ENCODE measurements around the gene ETNK1.

DNA sequence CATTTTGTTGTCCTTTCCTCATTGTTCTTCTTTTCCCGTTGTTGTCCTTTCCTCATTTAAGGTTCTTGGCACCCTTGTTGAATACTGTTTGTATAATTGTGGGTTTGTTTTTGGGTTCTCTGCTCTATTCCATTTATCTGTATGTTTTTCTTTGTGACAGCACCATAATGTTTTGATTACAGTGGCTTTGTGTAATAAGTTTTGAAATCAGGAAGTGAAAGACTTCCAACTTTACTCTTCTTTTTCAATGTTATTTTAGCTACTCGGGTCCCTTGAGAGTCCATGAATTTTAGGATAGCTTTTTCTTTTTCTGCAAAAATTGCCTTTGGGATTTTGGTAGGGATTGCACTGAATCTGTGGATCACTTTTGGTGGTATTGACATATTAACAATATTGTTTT is 28.1 kb downstream of the ETNK1 start:
- TF ChIP-seq, protein P1, sequence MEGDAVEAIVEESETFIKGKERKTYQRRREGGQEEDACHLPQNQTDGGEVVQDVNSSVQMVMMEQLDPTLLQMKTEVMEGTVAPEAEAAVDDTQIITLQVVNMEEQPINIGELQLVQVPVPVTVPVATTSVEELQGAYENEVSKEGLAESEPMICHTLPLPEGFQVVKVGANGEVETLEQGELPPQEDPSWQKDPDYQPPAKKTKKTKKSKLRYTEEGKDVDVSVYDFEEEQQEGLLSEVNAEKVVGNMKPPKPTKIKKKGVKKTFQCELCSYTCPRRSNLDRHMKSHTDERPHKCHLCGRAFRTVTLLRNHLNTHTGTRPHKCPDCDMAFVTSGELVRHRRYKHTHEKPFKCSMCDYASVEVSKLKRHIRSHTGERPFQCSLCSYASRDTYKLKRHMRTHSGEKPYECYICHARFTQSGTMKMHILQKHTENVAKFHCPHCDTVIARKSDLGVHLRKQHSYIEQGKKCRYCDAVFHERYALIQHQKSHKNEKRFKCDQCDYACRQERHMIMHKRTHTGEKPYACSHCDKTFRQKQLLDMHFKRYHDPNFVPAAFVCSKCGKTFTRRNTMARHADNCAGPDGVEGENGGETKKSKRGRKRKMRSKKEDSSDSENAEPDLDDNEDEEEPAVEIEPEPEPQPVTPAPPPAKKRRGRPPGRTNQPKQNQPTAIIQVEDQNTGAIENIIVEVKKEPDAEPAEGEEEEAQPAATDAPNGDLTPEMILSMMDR (IDR thresholded peaks at IDR 0.05) = no peak
- TF ChIP-seq POLR2A (IDR thresholded peaks at IDR 0.05) = no peak
